Measurements from ENCODE around the gene CNPY4.

Gene CNPY4

DNA sequence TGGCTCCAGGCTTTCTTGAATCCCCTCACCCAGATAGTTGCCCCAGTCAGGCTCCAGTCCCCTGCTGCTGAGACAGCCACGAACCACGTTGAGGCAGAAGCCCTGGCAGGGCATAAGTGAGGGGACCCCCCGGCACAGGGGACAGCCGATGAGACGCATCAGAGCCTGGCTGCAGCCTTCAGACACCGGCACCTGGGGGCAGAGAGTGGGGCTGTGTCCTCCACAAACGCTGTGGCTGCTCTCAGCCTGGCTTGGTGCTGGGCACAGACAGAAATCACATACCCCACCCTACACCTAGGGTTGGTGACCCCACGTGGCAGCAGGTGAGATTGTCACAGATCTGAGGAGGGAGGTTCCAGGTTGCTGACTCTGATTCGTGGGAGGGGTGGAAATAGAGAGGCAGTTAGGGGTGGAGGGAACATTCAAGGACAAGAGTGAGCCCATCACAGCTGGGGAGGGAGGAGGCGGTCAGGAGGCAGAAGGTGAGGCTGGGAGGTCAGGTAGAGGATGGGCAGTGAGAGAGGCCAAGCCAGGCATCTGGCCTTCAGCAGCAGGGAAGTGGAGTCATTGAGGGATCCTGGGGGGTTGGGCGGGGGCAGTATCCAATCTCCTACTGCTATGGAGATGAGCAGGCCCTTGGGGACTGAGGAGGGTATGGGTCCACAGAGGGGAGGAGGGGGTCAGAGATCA, 54.5 kb downstream of the CNPY4 start:
- DNase-seq (ENCODE audit: low read depth) = no peak
- TF ChIP-seq CTCF (conservative IDR thresholded peaks at IDR 0.05; ENCODE audit: low read depth, low read length) = no peak
- H3K4me3 ChIP-seq (ENCODE audit: low read depth, low read length) = no peak overlapping the region

DNA sequence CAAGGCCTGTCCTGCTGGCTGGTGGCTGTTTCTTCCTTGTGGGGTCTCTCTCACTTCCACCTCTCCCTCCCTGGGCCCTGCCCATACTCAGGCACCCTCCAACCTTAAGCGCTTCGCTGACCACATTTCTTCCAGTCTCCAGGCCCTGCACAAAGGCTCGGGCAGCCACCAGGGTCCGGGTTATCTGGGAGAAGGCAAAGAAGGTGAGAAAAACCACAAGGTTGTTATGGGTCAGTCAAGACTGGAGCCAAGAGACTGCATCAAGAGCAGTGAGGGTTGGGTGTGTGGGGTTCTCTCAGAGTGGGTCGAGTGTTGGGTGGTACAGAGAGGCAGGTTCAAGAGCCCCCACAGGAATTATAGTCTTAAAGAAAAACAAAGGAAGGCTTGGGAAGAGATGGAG, 55.1 kb downstream of the CNPY4 start:
- DNase-seq (ENCODE audit: low read depth) = no peak
- H3K4me3 ChIP-seq (ENCODE audit: low read depth, low read length) = no peak overlapping the region
- TF ChIP-seq CTCF (conservative IDR thresholded peaks at IDR 0.05; ENCODE audit: low read depth, low read length) = no peak

All from choroid plexus epithelial cell (primary cell).